RWPE2 (cell line): ENCODE results near the gene CD36.
A peak's percentile ranks its signal among the peaks of the same experiment; 100 is the strongest.

Experiments
- ATAC-seq: fragments of 200-7000 bp; cut with Tn5 transposase; 3 replicates; pipeline ENCODE4 v1.9.1; 2021; ENCODE audit warnings: low read depth
- DNase-seq: peaks from one replicate; pipeline ENCODE4 v3.0.0-alpha.2; 2020; ENCODE audit warnings: low spot score
- H3K27ac ChIP-seq: fragments of 450-650 bp; 2 replicates; pipeline ENCODE4 v1.5.1; 2017; ENCODE audit warnings: mild to moderate bottlenecking; ENCODE audit not compliant: poor library complexity, severe bottlenecking
- H3K27me3 ChIP-seq: fragments of 250-450 bp; sonication (Bioruptor Pico); 2 replicates; pipeline ENCODE4 v1.5.1; 2021; ENCODE audit warnings: mild to moderate bottlenecking, moderate library complexity; ENCODE audit not compliant: insufficient read depth, poor library complexity, severe bottlenecking
- H3K36me3 ChIP-seq: fragments of 250-450 bp; sonication (Bioruptor Pico); 2 replicates; pipeline ENCODE4 v1.5.1; 2020; ENCODE audit warnings: low read depth, mild to moderate bottlenecking, moderate library complexity
- H3K4me1 ChIP-seq: fragments of 250-450 bp; sonication (Bioruptor Pico); 2 replicates; pipeline ENCODE4 v1.5.1; 2021; ENCODE audit warnings: mild to moderate bottlenecking, moderate library complexity; ENCODE audit not compliant: insufficient read depth, poor library complexity, severe bottlenecking
- H3K4me3 ChIP-seq: fragments of 250-450 bp; sonication (Bioruptor Pico); 2 replicates; pipeline ENCODE4 v1.5.1; 2021; ENCODE audit warnings: mild to moderate bottlenecking, moderate library complexity; ENCODE audit not compliant: severe bottlenecking
- H3K9me3 ChIP-seq: fragments of 250-450 bp; sonication (Bioruptor Pico); 2 replicates; pipeline ENCODE4 v1.5.1; 2021; ENCODE audit warnings: mild to moderate bottlenecking, moderate library complexity; ENCODE audit not compliant: severe bottlenecking
- CTCF ChIP-seq: fragments of 450-650 bp; IDR thresholded peaks from one replicate; pipeline ENCODE4 v1.5.1; 2017; ENCODE audit warnings: mild to moderate bottlenecking, moderate library complexity; ENCODE audit not compliant: poor library complexity, severe bottlenecking

The CD36 gene

GRCh38 chr7:80640846-80641245, 2.4 kb downstream of the CD36 start:
- Histone ChIP-seq H3K27ac (no peak overlapping the region), H3K4me1 (peaks cover 11% of the 10 kb centered on the region), H3K36me3 (no peaks in the 10 kb centered on the region), H3K4me3 (no peak overlapping the region), H3K9me3 (peaks cover 3% of the 10 kb centered on the region), H3K27me3 (no peaks in the 10 kb centered on the region)
- ATAC-seq: peak; percentile 51; the same call in 1 of the 3 replicates
- no peak for TF ChIP-seq CTCF
- DNase-seq: no peak

DNA sequence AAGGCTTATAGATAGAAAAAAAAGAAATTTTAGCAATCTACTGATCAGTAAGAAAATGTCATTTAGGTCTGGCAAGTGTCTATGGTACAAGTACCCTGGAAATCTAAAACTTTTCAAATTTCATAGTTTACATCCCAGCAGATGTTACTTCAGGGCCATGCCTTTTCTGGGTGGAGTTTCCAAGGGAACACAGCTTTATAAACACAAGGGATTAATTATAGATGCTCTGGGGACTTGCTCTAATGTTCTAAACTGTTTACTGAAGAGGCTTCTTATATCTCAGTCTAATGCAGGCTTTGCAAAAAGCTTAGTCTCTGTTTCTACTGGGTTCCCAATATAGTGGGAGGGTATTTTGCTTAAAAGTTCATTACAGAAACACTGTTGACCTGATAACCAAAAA, 3.1 kb downstream of the CD36 start:
- no peaks in the 10 kb centered on the region for H3K36me3 ChIP-seq
- TF ChIP-seq CTCF: no peak
- peaks cover 3% of the 10 kb centered on the region for H3K9me3 ChIP-seq
- DNase-seq: no peak
- H3K4me1 ChIP-seq: peaks cover 16% of the 10 kb centered on the region
- H3K27ac ChIP-seq: no peak overlapping the region
- H3K4me3 ChIP-seq: no peak overlapping the region
- H3K27me3 ChIP-seq: no peaks in the 10 kb centered on the region
- no peak for ATAC-seq

DNA sequence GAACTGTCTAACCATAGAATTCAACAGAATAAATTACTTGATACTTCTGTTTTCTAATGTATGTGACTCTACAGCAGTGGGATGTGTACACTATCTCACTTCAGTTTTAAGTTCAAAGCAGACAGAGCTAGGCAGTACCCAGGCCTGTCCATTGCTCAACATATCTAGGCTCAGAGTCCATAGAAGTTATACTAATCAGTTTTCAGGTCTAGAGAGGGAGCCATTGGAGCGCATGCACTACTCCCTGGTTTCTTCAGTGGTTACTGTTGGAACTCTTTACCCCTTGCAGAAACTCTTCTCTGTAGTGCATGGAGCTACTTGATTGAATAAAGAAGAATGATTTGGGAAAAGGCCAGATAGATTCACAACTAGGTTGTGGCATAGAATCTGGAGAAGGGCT, 4.4 kb downstream of the CD36 start:
- H3K4me3 ChIP-seq: no peak overlapping the region
- H3K27me3 ChIP-seq: no peaks in the 10 kb centered on the region
- DNase-seq: no peak
- H3K9me3 ChIP-seq: peaks cover 3% of the 10 kb centered on the region
- no peak overlapping the region for H3K27ac ChIP-seq
- ATAC-seq: no peak
- H3K36me3 ChIP-seq: no peaks in the 10 kb centered on the region
- H3K4me1 ChIP-seq: peaks cover 16% of the 10 kb centered on the region
- TF ChIP-seq CTCF: no peak

- Histone ChIP-seq H3K36me3 (no peaks in the 10 kb centered on the region), H3K27me3 (no peaks in the 10 kb centered on the region), H3K27ac (no peak overlapping the region), H3K4me3 (no peak overlapping the region), H3K4me1 (peaks cover 16% of the 10 kb centered on the region), H3K9me3 (peaks cover 3% of the 10 kb centered on the region)
- no peak for TF ChIP-seq CTCF
- no peak for ATAC-seq
- no peak for DNase-seq
Measured at GRCh38 chr7:80643336-80643915, 5.0 kb downstream of the CD36 start.

- H3K4me3 ChIP-seq: no peak overlapping the region
- H3K4me1 ChIP-seq: peaks cover 16% of the 10 kb centered on the region
- H3K27me3 ChIP-seq: no peaks in the 10 kb centered on the region
- no peak for TF ChIP-seq CTCF
- no peak overlapping the region for H3K27ac ChIP-seq
- no peak for DNase-seq
- H3K9me3 ChIP-seq: peaks cover 3% of the 10 kb centered on the region
- no peak for ATAC-seq
- no peaks in the 10 kb centered on the region for H3K36me3 ChIP-seq
Measured at GRCh38 chr7:80644054-80644453, 5.6 kb downstream of the CD36 start.
